Hepatocyte (in vitro differentiated cells): ENCODE results near the gene ZNF624.
"Not testable (repeated sequence)": the region's sequence is repeated elsewhere in the genome, so short reads cannot be mapped to it uniquely, and the experiment has no call there.

Source experiments
- EZH2 ChIP-seq: fragments of 200-600 bp; sonication (generic); IDR thresholded peaks from 2 replicates; pipeline ENCODE4 v1.6.1; 2016; ENCODE audit warnings: antibody characterized with exemption, mild to moderate bottlenecking, borderline replicate concordance
- EZH2phosphoT487 ChIP-seq: fragments of 200-600 bp; sonication (generic); IDR thresholded peaks from one replicate; pipeline ENCODE4 v1.6.1; 2018; ENCODE audit warnings: antibody characterized with exemption, mild to moderate bottlenecking, low read depth, moderate library complexity; ENCODE audit not compliant: unreplicated experiment, severe bottlenecking
- TF ChIP-seq, protein P1 (sequence below): fragments of 200-600 bp; sonication (generic); IDR thresholded peaks from 2 replicates; pipeline ENCODE4 v1.5.1; 2016; ENCODE audit warnings: antibody characterized with exemption, mild to moderate bottlenecking; ENCODE audit not compliant: poor library complexity

DNA sequence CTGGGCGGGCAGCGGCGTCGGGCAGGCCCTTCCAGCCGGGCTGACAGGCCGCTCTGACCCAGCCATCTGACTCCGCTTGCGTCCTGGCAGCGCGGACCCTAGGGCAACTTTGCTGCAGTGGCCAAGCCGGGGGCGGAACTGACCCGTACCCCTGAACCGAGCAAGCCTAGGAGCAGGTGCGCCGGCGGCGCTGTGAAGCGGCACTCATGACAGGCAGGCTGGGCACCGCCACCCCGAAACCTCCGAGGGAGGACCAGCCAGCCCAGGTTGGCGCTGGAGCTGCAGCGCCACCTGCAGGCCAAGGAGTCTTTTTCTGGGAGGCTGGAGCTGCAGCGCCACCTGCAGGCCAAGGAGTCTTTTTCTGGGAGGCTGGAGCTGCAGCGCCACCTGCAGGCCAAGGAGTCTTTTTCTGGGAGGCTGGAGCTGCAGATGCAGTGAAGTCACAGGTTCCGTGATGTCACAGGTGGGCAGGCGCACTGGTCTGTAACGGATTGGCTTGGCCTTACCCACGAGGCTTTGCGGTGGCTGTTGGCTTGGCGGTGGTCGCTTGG, 36.2 kb upstream of the ZNF624 start, which contains the start of gene CCDC144A:
- TF ChIP-seq, protein P1, sequence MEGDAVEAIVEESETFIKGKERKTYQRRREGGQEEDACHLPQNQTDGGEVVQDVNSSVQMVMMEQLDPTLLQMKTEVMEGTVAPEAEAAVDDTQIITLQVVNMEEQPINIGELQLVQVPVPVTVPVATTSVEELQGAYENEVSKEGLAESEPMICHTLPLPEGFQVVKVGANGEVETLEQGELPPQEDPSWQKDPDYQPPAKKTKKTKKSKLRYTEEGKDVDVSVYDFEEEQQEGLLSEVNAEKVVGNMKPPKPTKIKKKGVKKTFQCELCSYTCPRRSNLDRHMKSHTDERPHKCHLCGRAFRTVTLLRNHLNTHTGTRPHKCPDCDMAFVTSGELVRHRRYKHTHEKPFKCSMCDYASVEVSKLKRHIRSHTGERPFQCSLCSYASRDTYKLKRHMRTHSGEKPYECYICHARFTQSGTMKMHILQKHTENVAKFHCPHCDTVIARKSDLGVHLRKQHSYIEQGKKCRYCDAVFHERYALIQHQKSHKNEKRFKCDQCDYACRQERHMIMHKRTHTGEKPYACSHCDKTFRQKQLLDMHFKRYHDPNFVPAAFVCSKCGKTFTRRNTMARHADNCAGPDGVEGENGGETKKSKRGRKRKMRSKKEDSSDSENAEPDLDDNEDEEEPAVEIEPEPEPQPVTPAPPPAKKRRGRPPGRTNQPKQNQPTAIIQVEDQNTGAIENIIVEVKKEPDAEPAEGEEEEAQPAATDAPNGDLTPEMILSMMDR, result peak; percentile 35
- TF ChIP-seq EZH2phosphoT487, EZH2: not testable (repeated sequence)
